ENCODE measurements around the gene SNRPN.
"Not testable (repeated sequence)": the region's sequence is repeated elsewhere in the genome, so short reads cannot be mapped to it uniquely, and the experiment has no call there.

The SNRPN gene

GRCh38 chr15:24971772-24972171 is 17.0 kb downstream of the SNRPN start:
- no peak for FAIRE-seq

- FAIRE-seq: not testable (repeated sequence)
These were observed 17.9 kb downstream of the SNRPN start for GRCh38 chr15:24972707-24973106.

DNA sequence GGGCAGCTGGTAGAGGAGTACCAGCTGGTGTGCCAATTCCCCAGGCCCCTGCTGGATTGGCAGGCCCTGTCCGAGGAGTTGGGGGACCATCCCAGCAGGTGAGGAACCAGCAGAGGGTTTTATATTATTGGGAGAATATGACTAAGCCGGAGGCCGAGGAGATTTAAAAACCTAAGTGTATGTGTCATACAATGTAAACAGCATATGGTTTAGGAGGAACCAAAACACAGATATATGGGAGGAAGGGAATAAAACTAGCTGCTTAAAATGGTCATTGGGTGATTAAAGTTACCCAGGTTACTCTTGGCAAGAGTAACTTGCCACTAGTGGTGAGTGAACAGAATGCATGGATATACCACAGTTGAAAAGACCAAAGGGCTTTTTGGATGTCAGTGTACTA is 22.1 kb downstream of the SNRPN start:
- no peak for FAIRE-seq

DNA sequence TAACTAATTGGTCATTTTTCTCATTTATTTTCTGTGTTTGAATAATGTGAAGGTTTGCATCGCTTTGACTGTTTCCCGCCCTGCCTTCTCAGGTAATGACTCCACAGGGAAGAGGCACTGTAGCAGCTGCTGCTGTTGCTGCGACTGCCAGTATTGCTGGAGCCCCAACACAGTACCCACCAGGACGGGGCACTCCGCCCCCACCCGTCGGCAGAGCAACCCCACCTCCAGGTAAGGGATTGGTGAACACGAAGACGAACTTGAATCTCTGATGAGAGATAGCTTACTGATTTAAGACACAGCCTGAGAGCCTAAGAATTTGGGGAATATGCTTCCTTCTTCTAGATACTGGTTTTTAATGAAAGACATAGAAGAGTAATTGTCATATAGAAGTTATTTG is 22.9 kb downstream of the SNRPN start:
- FAIRE-seq: no peak

DNA sequence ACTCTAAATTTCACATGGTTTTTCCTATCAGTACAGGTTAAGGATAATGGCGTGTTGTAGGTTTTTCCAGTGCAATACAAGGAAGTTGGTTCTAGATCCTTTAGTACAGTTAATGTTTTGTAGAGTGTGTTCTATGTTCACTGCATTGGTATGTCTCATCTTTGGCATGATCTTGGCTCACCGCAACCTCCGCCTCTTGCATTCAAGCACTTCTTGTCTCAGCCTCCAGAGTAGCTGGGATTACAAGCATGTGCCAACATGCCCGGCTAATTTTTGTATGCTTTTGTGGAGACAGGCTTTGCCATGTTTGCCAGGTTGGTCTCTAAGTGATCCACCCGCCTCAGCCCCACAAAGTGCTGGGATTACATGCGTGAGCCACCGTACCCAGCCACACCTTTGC is 30.4 kb downstream of the SNRPN start:
- no peak for FAIRE-seq

DNA sequence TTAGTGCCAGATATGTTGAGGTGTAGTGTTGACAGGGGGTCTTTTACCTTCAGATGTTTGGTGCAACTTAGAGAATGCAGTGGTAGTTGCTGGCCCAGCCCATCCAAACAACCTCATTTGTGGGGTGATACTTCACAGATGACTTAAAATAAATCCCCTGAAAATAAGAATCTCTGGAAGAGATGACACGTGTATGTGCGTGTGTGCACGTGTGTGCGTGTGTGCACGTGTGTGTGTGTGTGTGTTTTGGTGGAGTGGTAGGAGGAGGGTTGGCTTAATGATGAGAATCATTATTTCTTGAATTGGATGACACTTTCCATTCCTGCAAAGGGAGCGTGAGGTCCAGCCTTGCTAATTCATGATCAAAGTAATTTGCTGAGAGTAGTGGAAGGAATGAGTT is 31.9 kb downstream of the SNRPN start:
- FAIRE-seq: no peak

DNA sequence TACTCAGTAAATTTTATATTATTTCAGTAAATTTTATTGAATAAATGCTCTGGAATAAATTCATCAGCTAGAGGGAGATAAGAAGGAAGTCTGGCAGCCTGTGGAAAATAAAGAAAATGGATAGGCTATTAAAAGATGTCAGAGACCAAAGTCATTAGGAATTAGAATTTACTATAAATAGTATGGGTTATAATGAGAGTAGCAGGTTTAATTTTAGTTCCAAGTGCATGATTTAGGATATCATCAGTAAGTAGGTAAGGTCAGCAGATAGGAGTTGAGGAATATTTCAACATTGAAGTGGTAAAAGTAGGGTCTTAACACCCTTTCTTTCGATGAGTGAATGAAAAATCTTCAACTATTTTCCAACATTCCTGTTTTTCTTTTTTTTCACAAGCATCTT is 64.6 kb downstream of the SNRPN start:
- FAIRE-seq: no peak

GRCh38 chr15:25022233-25022632 is 67.4 kb downstream of the SNRPN start:
- no peak for FAIRE-seq

Measured in islet of Langerhans (tissue), 1 donor.